Heart right ventricle (tissue), 16 donors: ENCODE measurements around the gene WDR81. TPM values are rescaled to one million over a fixed set of nuclear protein-coding genes. Genes with fewer than 3 reads are reported as not detected.
"Not testable (repeated sequence)": the region's sequence is repeated elsewhere in the genome, so short reads cannot be mapped to it uniquely, and the experiment has no call there.

Experiments used
- ATAC-seq, 8 donors: fragments of 200-7000 bp; cut with Tn5 transposase; one replicate each; pipeline ENCODE4 v1.9.1; 2020; ENCODE audit warnings: mild to moderate bottlenecking in 8 of 8, moderate library complexity in 8 of 8, moderate number of reproducible peaks in 1 of 8
- DNase-seq, 2 donors: peaks; one replicate each; pipeline ENCODE4 v3.0.0-alpha.2; 2020
- H3K27ac ChIP-seq, 10 donors: fragments of 200-600 bp; sonication (generic) in 2 of 10; one replicate each; pipeline versions ENCODE4 v1.5.0 to v1.8.0; 2020 to 2022; ENCODE audit warnings: mild to moderate bottlenecking in 3 of 10
- H3K27me3 ChIP-seq, 7 donors: fragments of 200-600 bp; one replicate each; pipeline ENCODE4 v1.8.0; 2021 to 2022; ENCODE audit warnings: mild to moderate bottlenecking in 2 of 7
- H3K36me3 ChIP-seq, 9 donors: fragments of 200-600 bp; sonication (generic) in 1 of 9; one replicate each; pipeline versions ENCODE4 v1.5.0 to v1.8.0; 2020 to 2022; ENCODE audit warnings: mild to moderate bottlenecking in 2 of 9
- H3K4me1 ChIP-seq, 9 donors: fragments of 200-600 bp; sonication (generic) in 1 of 9; one replicate each; pipeline versions ENCODE4 v1.5.0 to v1.8.0; 2020 to 2022; ENCODE audit warnings: mild to moderate bottlenecking in 4 of 9
- H3K4me3 ChIP-seq, 10 donors: fragments of 200-600 bp; sonication (generic) in 2 of 10; one replicate each; pipeline versions ENCODE4 v1.5.0 to v1.8.0; 2020 to 2022; ENCODE audit warnings: mild to moderate bottlenecking in 7 of 10, moderate library complexity in 2 of 10
- H3K9me3 ChIP-seq, 11 donors: fragments of 200-600 bp in 10 of 11; sonication (generic) in 2 of 11; one replicate each; pipeline versions ENCODE4 v1.5.0 to v1.8.0; 2013 to 2022; ENCODE audit warnings: mild to moderate bottlenecking in 2 of 11, control low read depth in 1 of 11, moderate library complexity in 1 of 11
- CTCF ChIP-seq, 9 donors: fragments of 200-600 bp; sonication (generic) in 2 of 9; IDR thresholded peaks; one replicate each; pipeline versions ENCODE4 v1.5.0 to v1.8.0; 2021 to 2022; ENCODE audit warnings: antibody characterized with exemption in 9 of 9, mild to moderate bottlenecking in 5 of 9, moderate library complexity in 1 of 9
- WGBS, 2 donors: extraction: QIAGEN DNeasy Blood & Tissue Kit; methylation state at CpG; one replicate each; pipeline ENCODE4 v1.1.7; 2013; ENCODE audit warnings: inconsistent platforms in 1 of 2; 5-methylcytosine and 5-hydroxymethylcytosine counted together
- intact Hi-C, 10 donors: fragments of 100-400 bp; cut with DNase I; formaldehyde crosslinking; loops; one replicate each; pipeline versions ENCODE4 v1.11.1 to v1.14.2; 2022
- polyA plus RNA-seq, 2 donors: library from polyadenylated mRNA; stranded (reverse); fragments of 200-250 nt; gene quantifications; one replicate each; pipeline ENCODE4 v1.2.3, GENCODE V29; 2013
- total RNA-seq, 10 donors: library from RNA; stranded (reverse); fragmentation: NEBNext Ultra II Directional in 3 of 10; extraction: Animal tissue kit (Norgen Biotek cat#: 25700) in 3 of 10; gene quantifications; one replicate each; pipeline versions ENCODE4 v1.2.1 to v1.2.4, GENCODE V29; 2021 to 2023
- donor health status: Arrhythmogenic right ventricular cardiomyopathy.
- donor health status: ischemic (EF 13 %, LVEDD 7.1; RV severe dilation, severe dysfunction).
- donor health status: healthy with polysubstance abuse.
- donor health status: DM: no; HTN: yes; CAD: no.
- donor health status: DM: no; HTN: no; CAD: no.
- donor health status: ischemic (EF 25% LVEDD 6.9; RV normal size, moderate dysfunction).
- donor health status: ischemic (EF 25% LVEDD 5.7; RV mildly dilated, moderate dysfunction).
- donor health status: healthy.
- donor health status: DM: yes; HTN: yes; CAD: no.
- donor health status: Ischemic cardiomyopathy.
- donor health status: ischemic (EF 35%, LVEDD 5.7; RV mildly dilated, moderate dysfunction).
- donor health status: nonischemic (EF 11% LVEDD 7.7; RV severe dilation, severe dysfunction).
- donor health status: DM: yes; HTN: yes; CAD: no.
- donor health status: PGD.
- donor health status: ischemic (EF 29% LVEDD 5.4; RV normal size, mild dysfunction).
- donor health status: nonischemic (EF 23%, LVEDD 6.1; RV moderate dilation, normal function).

The WDR81 gene
- total and polyA plus RNA-seq, 12 donors, result 7.7 to 16.9 (median 9.2) TPM

GRCh38 chr17:1693339-1693738, 31.2 kb upstream of the WDR81 start:
- ATAC-seq (no peak), DNase-seq (no peak)
- 91 to 92% methylated on average over 7 of the region's 7 CpGs for WGBS, 2 donors
- H3K36me3 ChIP-seq, result no peaks in the 10 kb centered on the region
- H3K27ac ChIP-seq, result no peak overlapping the region
- no peaks in the 10 kb centered on the region for H3K27me3 ChIP-seq
- no peaks in the 10 kb centered on the region for H3K4me1 ChIP-seq
- H3K4me3 ChIP-seq, result no peak overlapping the region
- intact Hi-C loops, result no loop called here
- no peak for TF ChIP-seq CTCF (IDR thresholded peaks at IDR 0.05)
- no peaks in the 10 kb centered on the region for H3K9me3 ChIP-seq

GRCh38 chr17:1695365-1695764, 29.1 kb upstream of the WDR81 start:
- Histone ChIP-seq H3K27ac (no peak overlapping the region), H3K9me3 (no peaks in the 10 kb centered on the region), H3K36me3 (no peaks in the 10 kb centered on the region), H3K4me3 (no peak overlapping the region), H3K4me1 (no peaks in the 10 kb centered on the region), H3K27me3 (no peaks in the 10 kb centered on the region)
- ATAC-seq, result no peak
- 84 to 87% methylated on average over 8 of the region's 8 CpGs for WGBS, 2 donors
- DNase-seq, result no peak
- intact Hi-C loops, result no loop called here
- no peak for TF ChIP-seq CTCF (IDR thresholded peaks at IDR 0.05)

- H3K27ac ChIP-seq, result no peak overlapping the region
- TF ChIP-seq CTCF (IDR thresholded peaks at IDR 0.05), result no peak
- DNase-seq (no peak), ATAC-seq (no peak)
- H3K36me3 ChIP-seq, result no peaks in the 10 kb centered on the region
- H3K4me3 ChIP-seq, result no peak overlapping the region
- 54 to 61% methylated on average over 5 of the region's 5 CpGs for WGBS, 2 donors
- H3K27me3 ChIP-seq, result no peaks in the 10 kb centered on the region
- intact Hi-C loops, result no loop called here
- no peaks in the 10 kb centered on the region for H3K9me3 ChIP-seq
- H3K4me1 ChIP-seq, result no peaks in the 10 kb centered on the region
Observed at GRCh38 chr17:1697681-1698080, 26.8 kb upstream of the WDR81 start.

GRCh38 chr17:1699891-1700290, 24.6 kb upstream of the WDR81 start:
- H3K36me3 ChIP-seq, H3K9me3 ChIP-seq, DNase-seq, ATAC-seq, H3K4me1 ChIP-seq, intact Hi-C loops, H3K4me3 ChIP-seq, H3K27me3 ChIP-seq, H3K27ac ChIP-seq: not testable (repeated sequence)
- WGBS, 2 donors, result 89 to 96% methylated on average over 5 of the region's 5 CpGs

- WGBS, 2 donors, result 44 to 54% methylated on average over 4 of the region's 4 CpGs
- Histone ChIP-seq H3K4me1 (peaks cover 0 to 6% (median 0%) of the 10 kb centered on the region in 9 donors), H3K9me3 (no peaks in the 10 kb centered on the region), H3K27ac (no peak overlapping the region), H3K4me3 (no peak overlapping the region), H3K36me3 (peaks cover 0 to 12% (median 0%) of the 10 kb centered on the region in 9 donors), H3K27me3 (no peaks in the 10 kb centered on the region)
- no peak for DNase-seq
- intact Hi-C loops, result no loop called here
- TF ChIP-seq CTCF (IDR thresholded peaks at IDR 0.05), result no peak
- ATAC-seq, result peak in 1 of 8 donors; percentile 45
Observed at GRCh38 chr17:1703063-1703462, 21.4 kb upstream of the WDR81 start.
